WTC11 (cell line): ENCODE measurements around the gene ATP2C1. TPM values are rescaled to one million over a fixed set of nuclear protein-coding genes. Genes with fewer than 3 reads are reported as not detected.

Experiments
- ATAC-seq: fragments of 200-7000 bp; cut with Tn5 transposase; 2 replicates; pipeline ENCODE4 v1.10.0; 2021; ENCODE audit warnings: mild to moderate bottlenecking, moderate library complexity
- CTCF ChIA-PET: fragments of 300-600 bp; sonication (Branson Sonifier 250); formaldehyde crosslinking; loops from one replicate; lab custom pipeline; 2021; ENCODE audit warnings: antibody characterized with exemption; lab: Charles Lee
- POLR2A ChIA-PET: fragments of 350-600 bp; sonication (Branson Sonifier 250); formaldehyde crosslinking; loops from one replicate; lab custom pipeline; 2021; ENCODE audit warnings: antibody characterized with exemption; lab: Charles Lee
- DNase-seq: peaks from one replicate; pipeline ENCODE4 v3.0.0; 2021; ENCODE audit warnings: low spot score
- H3K27ac Mint-ChIP-seq: 2 replicates; pipeline ENCODE4 v1.8.0; 2021; ENCODE audit warnings: mixed read lengths
- H3K27me3 Mint-ChIP-seq: 2 replicates; pipeline ENCODE4 v1.8.0; 2021; ENCODE audit warnings: low read depth, mild to moderate bottlenecking, moderate library complexity, mixed read lengths
- H3K36me3 Mint-ChIP-seq: 2 replicates; pipeline ENCODE4 v1.8.0; 2021; ENCODE audit warnings: mixed read lengths
- H3K4me1 Mint-ChIP-seq: 2 replicates; pipeline ENCODE4 v1.8.0; 2022; ENCODE audit warnings: mixed read lengths
- H3K4me3 Mint-ChIP-seq: 2 replicates; pipeline ENCODE4 v1.8.0; 2021; ENCODE audit warnings: mild to moderate bottlenecking, moderate library complexity, mixed read lengths
- H3K9me3 Mint-ChIP-seq: 2 replicates; pipeline ENCODE4 v1.8.0; 2021; ENCODE audit warnings: mixed read lengths
- CBFB ChIP-seq: sonication (generic); formaldehyde crosslinking; IDR thresholded peaks from 2 replicates; pipeline ENCODE4 v1.8.1; 2022; ENCODE audit warnings: mild to moderate bottlenecking, low read depth, missing genetic modification reagents
- CREB1 ChIP-seq: sonication (generic); formaldehyde crosslinking; IDR thresholded peaks from 2 replicates; pipeline ENCODE4 v1.8.0; 2023; ENCODE audit warnings: mild to moderate bottlenecking, missing genetic modification reagents
- CREM ChIP-seq: sonication (generic); formaldehyde crosslinking; IDR thresholded peaks from 2 replicates; pipeline ENCODE4 v1.8.1; 2022; ENCODE audit warnings: mild to moderate bottlenecking, missing genetic modification reagents, moderate library complexity
- ETV6 ChIP-seq: sonication (generic); formaldehyde crosslinking; IDR thresholded peaks from 2 replicates; pipeline ENCODE4 v1.8.1; 2022; ENCODE audit warnings: mild to moderate bottlenecking, missing genetic modification reagents
- MXD4 ChIP-seq: fragments of 250-450 bp; sonication (Bioruptor Pico); IDR thresholded peaks from 2 replicates; pipeline ENCODE4 v1.8.0; 2021; ENCODE audit warnings: mild to moderate bottlenecking, moderate library complexity, borderline replicate concordance
- MYBL2 ChIP-seq: sonication (generic); formaldehyde crosslinking; IDR thresholded peaks from 2 replicates; pipeline ENCODE4 v1.8.1; 2023; ENCODE audit warnings: mild to moderate bottlenecking, moderate library complexity, missing genetic modification reagents
- NFATC4 ChIP-seq: fragments of 250-450 bp; sonication (Bioruptor Pico); IDR thresholded peaks from 2 replicates; pipeline ENCODE4 v1.9.0; 2021; ENCODE audit warnings: mild to moderate bottlenecking
- NFYB ChIP-seq: sonication (generic); formaldehyde crosslinking; conservative IDR thresholded peaks from 2 replicates; pipeline ENCODE4 v1.8.0; 2022; ENCODE audit warnings: low read depth, missing genetic modification reagents
- NR3C1 ChIP-seq: sonication (generic); formaldehyde crosslinking; conservative IDR thresholded peaks from 2 replicates; pipeline ENCODE4 v1.8.1; 2023; ENCODE audit warnings: low read depth, mild to moderate bottlenecking, missing genetic modification reagents
- SMAD3 ChIP-seq: sonication (generic); formaldehyde crosslinking; IDR thresholded peaks from 2 replicates; pipeline ENCODE4 v1.8.0; 2022; ENCODE audit warnings: missing genetic modification reagents, mild to moderate bottlenecking, borderline replicate concordance
- ZBTB21 ChIP-seq: sonication (generic); formaldehyde crosslinking; IDR thresholded peaks from 2 replicates; pipeline ENCODE4 v1.8.1; 2023; ENCODE audit warnings: mild to moderate bottlenecking, missing genetic modification reagents, borderline replicate concordance
- ZNF317 ChIP-seq: sonication (generic); formaldehyde crosslinking; IDR thresholded peaks from 2 replicates; pipeline ENCODE4 v1.8.1; 2023; ENCODE audit warnings: low read depth, mild to moderate bottlenecking, moderate library complexity, missing genetic modification reagents, borderline replicate concordance
- ZNF396 ChIP-seq: fragments of 250-450 bp; sonication (Bioruptor Pico); IDR thresholded peaks from 2 replicates; pipeline ENCODE4 v1.8.0; 2021; ENCODE audit warnings: mild to moderate bottlenecking, moderate library complexity, borderline replicate concordance
- ZNF416 ChIP-seq: fragments of 250-450 bp; sonication (Bioruptor Pico); IDR thresholded peaks from 2 replicates; pipeline ENCODE4 v1.9.0; 2021; ENCODE audit warnings: mild to moderate bottlenecking, inconsistent platforms
- ZNF423 ChIP-seq: fragments of 250-450 bp; sonication (Bioruptor Pico); IDR thresholded peaks from 2 replicates; pipeline ENCODE4 v2.1.2; 2022; ENCODE audit warnings: mild to moderate bottlenecking, moderate library complexity
- total RNA-seq: library from RNA; stranded (reverse); gene quantifications from 3 replicates; pipeline ENCODE4 v1.2.3, GENCODE V29; 2021
- TF ChIP-seq, protein P1 (sequence below): sonication (generic); formaldehyde crosslinking; IDR thresholded peaks from 2 replicates; pipeline ENCODE4 v1.8.1; 2022; ENCODE audit warnings: mild to moderate bottlenecking, missing genetic modification reagents, moderate library complexity, borderline replicate concordance
- TF ChIP-seq, protein P2 (sequence below): sonication (generic); formaldehyde crosslinking; IDR thresholded peaks from 2 replicates; pipeline ENCODE4 v1.8.1; 2023; ENCODE audit warnings: mild to moderate bottlenecking, missing genetic modification reagents, moderate library complexity
- TF ChIP-seq, protein P3 (sequence below): fragments of 250-450 bp; sonication (Bioruptor Pico); IDR thresholded peaks from 2 replicates; pipeline ENCODE4 v1.9.0; 2021; ENCODE audit warnings: mild to moderate bottlenecking, borderline replicate concordance
- TF ChIP-seq, protein P4 (sequence below): sonication (generic); formaldehyde crosslinking; IDR thresholded peaks from 2 replicates; pipeline ENCODE4 v1.8.1; 2022; ENCODE audit warnings: low read depth, mild to moderate bottlenecking, moderate library complexity, missing genetic modification reagents, borderline replicate concordance
- TF ChIP-seq, protein P5 (sequence below): sonication (generic); formaldehyde crosslinking; IDR thresholded peaks from 2 replicates; pipeline ENCODE4 v1.8.1; 2022; ENCODE audit warnings: mild to moderate bottlenecking, moderate library complexity, missing genetic modification reagents

ATP2C1 gene
- total RNA-seq, 1 experiment from 2014 or later = 62.5 TPM

DNA sequence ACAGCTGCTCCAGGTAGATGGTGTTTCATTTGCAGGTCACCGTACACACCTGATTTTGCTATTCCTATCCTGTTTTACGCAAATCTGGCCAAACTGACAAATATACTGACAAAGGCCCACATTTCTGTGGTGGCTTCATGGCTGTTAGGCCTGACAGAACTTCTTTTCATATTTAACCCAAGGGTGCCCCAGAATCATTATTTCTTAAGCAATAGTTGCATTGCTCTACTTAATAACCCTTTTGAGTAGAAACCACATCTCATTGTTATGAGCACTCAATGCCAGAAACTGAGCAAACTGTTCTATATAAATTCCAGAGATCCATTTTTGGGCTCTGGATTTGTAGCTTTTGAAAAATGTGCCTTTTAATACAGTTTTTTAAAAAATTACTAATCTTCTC is 113.4 kb downstream of the ATP2C1 start:
- no peak overlapping the region for H3K27ac Mint-ChIP-seq
- H3K4me1 Mint-ChIP-seq = no peaks in the 10 kb centered on the region
- no peak overlapping the region for H3K4me3 Mint-ChIP-seq
- POLR2A ChIA-PET = no interaction called here
- no peaks in the 10 kb centered on the region for H3K27me3 Mint-ChIP-seq
- H3K36me3 Mint-ChIP-seq = peaks cover 15% of the 10 kb centered on the region
- CTCF ChIA-PET = no interaction called here
- ATAC-seq (no peak), DNase-seq (no peak)
- TF ChIP-seq, protein P1, sequence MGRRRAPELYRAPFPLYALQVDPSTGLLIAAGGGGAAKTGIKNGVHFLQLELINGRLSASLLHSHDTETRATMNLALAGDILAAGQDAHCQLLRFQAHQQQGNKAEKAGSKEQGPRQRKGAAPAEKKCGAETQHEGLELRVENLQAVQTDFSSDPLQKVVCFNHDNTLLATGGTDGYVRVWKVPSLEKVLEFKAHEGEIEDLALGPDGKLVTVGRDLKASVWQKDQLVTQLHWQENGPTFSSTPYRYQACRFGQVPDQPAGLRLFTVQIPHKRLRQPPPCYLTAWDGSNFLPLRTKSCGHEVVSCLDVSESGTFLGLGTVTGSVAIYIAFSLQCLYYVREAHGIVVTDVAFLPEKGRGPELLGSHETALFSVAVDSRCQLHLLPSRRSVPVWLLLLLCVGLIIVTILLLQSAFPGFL (CRISPR knock-in tag) = no peak
- no peak for TF ChIP-seq SMAD3
- TF ChIP-seq NFATC4 (CRISPR knock-in tag) = no peak
- TF ChIP-seq ZNF317 (CRISPR knock-in tag) = no peak
- no peak for TF ChIP-seq ZBTB21 (CRISPR knock-in tag)
- TF ChIP-seq CBFB (CRISPR knock-in tag) = no peak
- TF ChIP-seq CREM (CRISPR knock-in tag) = no peak
- TF ChIP-seq, protein P2, sequence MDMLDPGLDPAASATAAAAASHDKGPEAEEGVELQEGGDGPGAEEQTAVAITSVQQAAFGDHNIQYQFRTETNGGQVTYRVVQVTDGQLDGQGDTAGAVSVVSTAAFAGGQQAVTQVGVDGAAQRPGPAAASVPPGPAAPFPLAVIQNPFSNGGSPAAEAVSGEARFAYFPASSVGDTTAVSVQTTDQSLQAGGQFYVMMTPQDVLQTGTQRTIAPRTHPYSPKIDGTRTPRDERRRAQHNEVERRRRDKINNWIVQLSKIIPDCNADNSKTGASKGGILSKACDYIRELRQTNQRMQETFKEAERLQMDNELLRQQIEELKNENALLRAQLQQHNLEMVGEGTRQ (CRISPR knock-in tag) = no peak
- TF ChIP-seq ZNF396 (CRISPR knock-in tag) = no peak
- TF ChIP-seq ETV6 (CRISPR knock-in tag) = no peak
- no peak for TF ChIP-seq NFYB (CRISPR knock-in tag)
- TF ChIP-seq CREB1 = no peak
- no peak for TF ChIP-seq MXD4 (CRISPR knock-in tag)
- TF ChIP-seq, protein P3, sequence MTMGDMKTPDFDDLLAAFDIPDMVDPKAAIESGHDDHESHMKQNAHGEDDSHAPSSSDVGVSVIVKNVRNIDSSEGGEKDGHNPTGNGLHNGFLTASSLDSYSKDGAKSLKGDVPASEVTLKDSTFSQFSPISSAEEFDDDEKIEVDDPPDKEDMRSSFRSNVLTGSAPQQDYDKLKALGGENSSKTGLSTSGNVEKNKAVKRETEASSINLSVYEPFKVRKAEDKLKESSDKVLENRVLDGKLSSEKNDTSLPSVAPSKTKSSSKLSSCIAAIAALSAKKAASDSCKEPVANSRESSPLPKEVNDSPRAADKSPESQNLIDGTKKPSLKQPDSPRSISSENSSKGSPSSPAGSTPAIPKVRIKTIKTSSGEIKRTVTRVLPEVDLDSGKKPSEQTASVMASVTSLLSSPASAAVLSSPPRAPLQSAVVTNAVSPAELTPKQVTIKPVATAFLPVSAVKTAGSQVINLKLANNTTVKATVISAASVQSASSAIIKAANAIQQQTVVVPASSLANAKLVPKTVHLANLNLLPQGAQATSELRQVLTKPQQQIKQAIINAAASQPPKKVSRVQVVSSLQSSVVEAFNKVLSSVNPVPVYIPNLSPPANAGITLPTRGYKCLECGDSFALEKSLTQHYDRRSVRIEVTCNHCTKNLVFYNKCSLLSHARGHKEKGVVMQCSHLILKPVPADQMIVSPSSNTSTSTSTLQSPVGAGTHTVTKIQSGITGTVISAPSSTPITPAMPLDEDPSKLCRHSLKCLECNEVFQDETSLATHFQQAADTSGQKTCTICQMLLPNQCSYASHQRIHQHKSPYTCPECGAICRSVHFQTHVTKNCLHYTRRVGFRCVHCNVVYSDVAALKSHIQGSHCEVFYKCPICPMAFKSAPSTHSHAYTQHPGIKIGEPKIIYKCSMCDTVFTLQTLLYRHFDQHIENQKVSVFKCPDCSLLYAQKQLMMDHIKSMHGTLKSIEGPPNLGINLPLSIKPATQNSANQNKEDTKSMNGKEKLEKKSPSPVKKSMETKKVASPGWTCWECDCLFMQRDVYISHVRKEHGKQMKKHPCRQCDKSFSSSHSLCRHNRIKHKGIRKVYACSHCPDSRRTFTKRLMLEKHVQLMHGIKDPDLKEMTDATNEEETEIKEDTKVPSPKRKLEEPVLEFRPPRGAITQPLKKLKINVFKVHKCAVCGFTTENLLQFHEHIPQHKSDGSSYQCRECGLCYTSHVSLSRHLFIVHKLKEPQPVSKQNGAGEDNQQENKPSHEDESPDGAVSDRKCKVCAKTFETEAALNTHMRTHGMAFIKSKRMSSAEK (CRISPR knock-in tag) = no peak
- TF ChIP-seq, protein P4, sequence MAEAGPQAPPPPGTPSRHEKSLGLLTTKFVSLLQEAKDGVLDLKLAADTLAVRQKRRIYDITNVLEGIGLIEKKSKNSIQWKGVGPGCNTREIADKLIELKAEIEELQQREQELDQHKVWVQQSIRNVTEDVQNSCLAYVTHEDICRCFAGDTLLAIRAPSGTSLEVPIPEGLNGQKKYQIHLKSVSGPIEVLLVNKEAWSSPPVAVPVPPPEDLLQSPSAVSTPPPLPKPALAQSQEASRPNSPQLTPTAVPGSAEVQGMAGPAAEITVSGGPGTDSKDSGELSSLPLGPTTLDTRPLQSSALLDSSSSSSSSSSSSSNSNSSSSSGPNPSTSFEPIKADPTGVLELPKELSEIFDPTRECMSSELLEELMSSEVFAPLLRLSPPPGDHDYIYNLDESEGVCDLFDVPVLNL = no peak
- TF ChIP-seq ZNF416 (CRISPR knock-in tag) = no peak
- TF ChIP-seq, protein P5, sequence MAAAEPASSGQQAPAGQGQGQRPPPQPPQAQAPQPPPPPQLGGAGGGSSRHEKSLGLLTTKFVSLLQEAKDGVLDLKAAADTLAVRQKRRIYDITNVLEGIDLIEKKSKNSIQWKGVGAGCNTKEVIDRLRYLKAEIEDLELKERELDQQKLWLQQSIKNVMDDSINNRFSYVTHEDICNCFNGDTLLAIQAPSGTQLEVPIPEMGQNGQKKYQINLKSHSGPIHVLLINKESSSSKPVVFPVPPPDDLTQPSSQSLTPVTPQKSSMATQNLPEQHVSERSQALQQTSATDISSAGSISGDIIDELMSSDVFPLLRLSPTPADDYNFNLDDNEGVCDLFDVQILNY (CRISPR knock-in tag) = no peak
- no peak for TF ChIP-seq ZNF423 (CRISPR knock-in tag)
- no peak for TF ChIP-seq NR3C1 (CRISPR knock-in tag)
- no peak for TF ChIP-seq MYBL2 (CRISPR knock-in tag)
- no peaks in the 10 kb centered on the region for H3K9me3 Mint-ChIP-seq
